ENCODE measurements around the gene PSTPIP2.
"Not testable (repeated sequence)": the region's sequence is repeated elsewhere in the genome, so short reads cannot be mapped to it uniquely, and the experiment has no call there.

Gene PSTPIP2

GRCh38 chr18:46069524-46069923 is 2.5 kb downstream of the PSTPIP2 start:
- peak; percentile 49 for DNase-seq (ENCODE audit: low read depth)

- no peak for DNase-seq (ENCODE audit: low read depth)
Observed at GRCh38 chr18:46068763-46069162, 3.3 kb downstream of the PSTPIP2 start.

- peak; percentile 65 for DNase-seq (ENCODE audit: low read depth)
Observed at GRCh38 chr18:46067438-46068007, 4.5 kb downstream of the PSTPIP2 start.

- no peak for DNase-seq (ENCODE audit: low read depth)
Observed at GRCh38 chr18:46062781-46063180, 9.3 kb downstream of the PSTPIP2 start.

- no peak for DNase-seq (ENCODE audit: low read depth)
Observed at GRCh38 chr18:46061796-46062195, 10.3 kb downstream of the PSTPIP2 start.

GRCh38 chr18:46061387-46061786 is 10.7 kb downstream of the PSTPIP2 start:
- no peak for DNase-seq (ENCODE audit: low read depth)

GRCh38 chr18:46060359-46060841 is 11.7 kb downstream of the PSTPIP2 start:
- no peak for DNase-seq (ENCODE audit: low read depth)

- no peak for DNase-seq (ENCODE audit: low read depth)
Observed at GRCh38 chr18:46055838-46056230, 16.2 kb downstream of the PSTPIP2 start.

- DNase-seq (ENCODE audit: low read depth), result peak; percentile 24
Observed at GRCh38 chr18:46054956-46055837, 16.9 kb downstream of the PSTPIP2 start.

GRCh38 chr18:46053368-46054095 is 18.5 kb downstream of the PSTPIP2 start:
- DNase-seq (ENCODE audit: low read depth), result no peak

GRCh38 chr18:46051731-46052461 is 20.2 kb downstream of the PSTPIP2 start:
- DNase-seq (ENCODE audit: low read depth), result peak; percentile 99

- no peak for DNase-seq (ENCODE audit: low read depth)
Observed at GRCh38 chr18:46050268-46050667, 21.8 kb downstream of the PSTPIP2 start.

- DNase-seq (ENCODE audit: low read depth), result no peak
Observed at GRCh38 chr18:46048641-46049040, 23.4 kb downstream of the PSTPIP2 start.

- not testable (repeated sequence) for DNase-seq (ENCODE audit: low read depth)
Observed at GRCh38 chr18:46047369-46047768, 24.7 kb downstream of the PSTPIP2 start.

GRCh38 chr18:46046688-46047087 is 25.4 kb downstream of the PSTPIP2 start:
- no peak for DNase-seq (ENCODE audit: low read depth)

GRCh38 chr18:46046126-46046525 is 25.9 kb downstream of the PSTPIP2 start:
- DNase-seq (ENCODE audit: low read depth), result no peak

- peak; percentile 67 for DNase-seq (ENCODE audit: low read depth)
Observed at GRCh38 chr18:46042571-46043123, 29.4 kb downstream of the PSTPIP2 start.

- DNase-seq (ENCODE audit: low read depth), result no peak
Observed at GRCh38 chr18:46040747-46041104, 31.3 kb downstream of the PSTPIP2 start.

- no peak for DNase-seq (ENCODE audit: low read depth)
Observed at GRCh38 chr18:46040033-46040746, 31.9 kb downstream of the PSTPIP2 start.

- DNase-seq (ENCODE audit: low read depth), result no peak
Observed at GRCh38 chr18:46037512-46038305, 34.4 kb downstream of the PSTPIP2 start.

Measured in iris pigment epithelial cell (primary cell).